HFFc6 (cell line): ENCODE data around the gene STRIP1. TPM values are rescaled to one million over a fixed set of nuclear protein-coding genes. Genes with fewer than 3 reads are reported as not detected.

Source experiments
- DNase-seq: peaks from one replicate; pipeline ENCODE4 v3.0.0-alpha.2; 2018
- H3K27ac Mint-ChIP-seq: 2 replicates; pipeline ENCODE4 v1.8.0; 2020; ENCODE audit warnings: mild to moderate bottlenecking, mixed read lengths
- H3K27me3 Mint-ChIP-seq: 2 replicates; pipeline ENCODE4 v1.8.0; 2021; ENCODE audit warnings: mild to moderate bottlenecking, moderate library complexity, mixed read lengths; ENCODE audit not compliant: insufficient read depth
- H3K36me3 Mint-ChIP-seq: 2 replicates; pipeline ENCODE4 v1.8.0; 2021; ENCODE audit warnings: low read depth, mixed read lengths
- H3K4me1 Mint-ChIP-seq: 2 replicates; pipeline ENCODE4 v1.8.0; 2020; ENCODE audit warnings: low read depth, mixed read lengths
- H3K4me3 Mint-ChIP-seq: 2 replicates; pipeline ENCODE4 v1.8.0; 2020; ENCODE audit warnings: mild to moderate bottlenecking, moderate library complexity, mixed read lengths
- H3K9me3 Mint-ChIP-seq: 2 replicates; pipeline ENCODE4 v1.8.0; 2020; ENCODE audit warnings: mild to moderate bottlenecking, mixed read lengths
- CTCF ChIP-seq: fragments of 200-600 bp; sonication (generic); IDR thresholded peaks from 2 replicates; pipeline ENCODE4 v1.5.0; 2021; ENCODE audit warnings: antibody characterized with exemption, mild to moderate bottlenecking
- total RNA-seq, 6 experiments: library from RNA; stranded (reverse); fragmentation: NEBNext Ultra II Directional; extraction: Animal tissue kit (Norgen Biotek cat#: 25700); gene quantifications; 2 replicates in 1 of 6; 3 replicates in 5 of 6; pipeline ENCODE4 v1.2.3, GENCODE V29; 2021

The STRIP1 gene
- total RNA-seq, 6 experiments from 2014 or later: 33.2 to 48.4 (median 36.8) TPM

GRCh38 chr1:110056776-110057175, 22.4 kb downstream of the STRIP1 start:
- DNase-seq: peak; percentile 94
- TF ChIP-seq CTCF: no peak
- Mint-ChIP-seq H3K27ac (peak overlapping the region; percentile 90), H3K27me3 (peaks cover 2% of the 10 kb centered on the region), H3K36me3 (peaks cover 60% of the 10 kb centered on the region), H3K4me1 (peaks cover 92% of the 10 kb centered on the region), H3K4me3 (peak overlapping the region; percentile 49), H3K9me3 (no peaks in the 10 kb centered on the region)

GRCh38 chr1:110057963-110058518, 23.6 kb downstream of the STRIP1 start:
- TF ChIP-seq CTCF: no peak
- peaks cover 86% of the 10 kb centered on the region for H3K4me1 Mint-ChIP-seq
- H3K9me3 Mint-ChIP-seq: no peaks in the 10 kb centered on the region
- peak overlapping the region; percentile 90 for H3K27ac Mint-ChIP-seq
- H3K36me3 Mint-ChIP-seq: peaks cover 50% of the 10 kb centered on the region
- peak; percentile 39 for DNase-seq
- H3K4me3 Mint-ChIP-seq: peak overlapping the region; percentile 40
- H3K27me3 Mint-ChIP-seq: peaks cover 2% of the 10 kb centered on the region

- TF ChIP-seq CTCF: no peak
- no peak for DNase-seq
- peak overlapping the region; percentile 1; the same call in 1 of the 2 replicates for H3K4me3 Mint-ChIP-seq
- peak overlapping the region; percentile 90 for H3K27ac Mint-ChIP-seq
- H3K27me3 Mint-ChIP-seq: peaks cover 3% of the 10 kb centered on the region
- H3K36me3 Mint-ChIP-seq: peaks cover 45% of the 10 kb centered on the region
- no peaks in the 10 kb centered on the region for H3K9me3 Mint-ChIP-seq
- H3K4me1 Mint-ChIP-seq: peaks cover 81% of the 10 kb centered on the region
Measured at GRCh38 chr1:110058591-110058990, 24.2 kb downstream of the STRIP1 start.

GRCh38 chr1:110059133-110059863, 24.9 kb downstream of the STRIP1 start:
- Mint-ChIP-seq H3K36me3 (peaks cover 38% of the 10 kb centered on the region), H3K4me1 (peaks cover 73% of the 10 kb centered on the region), H3K4me3 (no peak overlapping the region), H3K9me3 (no peaks in the 10 kb centered on the region), H3K27me3 (peaks cover 5% of the 10 kb centered on the region), H3K27ac (peak overlapping the region; percentile 90; the same call in 1 of the 2 replicates)
- no peak for DNase-seq
- no peak for TF ChIP-seq CTCF

GRCh38 chr1:110060034-110060661, 25.7 kb downstream of the STRIP1 start:
- no peak for DNase-seq
- Mint-ChIP-seq H3K27ac (peak overlapping the region; percentile 22; the same call in 1 of the 2 replicates), H3K4me1 (peaks cover 65% of the 10 kb centered on the region), H3K36me3 (peaks cover 37% of the 10 kb centered on the region), H3K27me3 (peaks cover 5% of the 10 kb centered on the region), H3K4me3 (no peak overlapping the region), H3K9me3 (no peaks in the 10 kb centered on the region)
- TF ChIP-seq CTCF: peak; percentile 92
